ENCODE results near the gene SEMA3D. TPM values are rescaled to one million over a fixed set of nuclear protein-coding genes. Genes with fewer than 3 reads are reported as not detected.

SEMA3D gene
- total RNA-seq, 4 donors from 2014 or later: 1.4 to 1.6 (median 1.5) TPM; not detected in 1

GRCh38 chr7:85160223-85160622 lies 26.6 kb downstream of the SEMA3D start:
- no peak for DNase-seq
- intact Hi-C loops (cut with DNase I; ENCODE audit: low total_unique reads): no loop called here
- no peak overlapping the region for H3K27ac ChIP-seq
- no peak for TF ChIP-seq POLR2A (IDR thresholded peaks at IDR 0.05)
- TF ChIP-seq EP300 (IDR thresholded peaks at IDR 0.05; ENCODE audit: low read depth): no peak
- TF ChIP-seq CTCF (IDR thresholded peaks at IDR 0.05): no peak
- H3K27me3 ChIP-seq: no peaks in the 10 kb centered on the region
- in situ Hi-C loops (cut with MboI; ENCODE audit: low pct_ligation_motif_present in 1 of 4, low pct_unique_long_range_greater_than_20kb in 1 of 4, low sequenced_read_pairs in 3 of 4): no loop called here
- no peaks in the 10 kb centered on the region for H3K9me3 ChIP-seq
- no peaks in the 10 kb centered on the region for H3K36me3 ChIP-seq
- H3K4me3 ChIP-seq: no peak overlapping the region
- no peaks in the 10 kb centered on the region for H3K4me1 ChIP-seq
- WGBS, 2 donors (ENCODE audit: low coverage in 1 of 2): 56 to 57% methylated on average over 5 of the region's 5 CpGs

- Histone ChIP-seq H3K36me3 (no peaks in the 10 kb centered on the region), H3K4me3 (no peak overlapping the region), H3K4me1 (no peaks in the 10 kb centered on the region), H3K27ac (no peak overlapping the region), H3K9me3 (no peaks in the 10 kb centered on the region), H3K27me3 (no peaks in the 10 kb centered on the region)
- in situ Hi-C loops (cut with MboI; ENCODE audit: low pct_ligation_motif_present in 1 of 4, low pct_unique_long_range_greater_than_20kb in 1 of 4, low sequenced_read_pairs in 3 of 4) (no loop called here), intact Hi-C loops (cut with DNase I; ENCODE audit: low total_unique reads) (no loop called here)
- TF ChIP-seq EP300 (IDR thresholded peaks at IDR 0.05; ENCODE audit: low read depth): no peak
- TF ChIP-seq POLR2AphosphoS5 (IDR thresholded peaks at IDR 0.05): no peak
- TF ChIP-seq CTCF (IDR thresholded peaks at IDR 0.05): no peak
- no peak for TF ChIP-seq POLR2A (IDR thresholded peaks at IDR 0.05)
- 81% methylated on average over 1 of the region's 1 CpG; no CpG with 5 or more reads in 1 of the 2 donors for WGBS, 2 donors (ENCODE audit: low coverage in 1 of 2)
- no peak for DNase-seq
These were observed 27.9 kb downstream of the SEMA3D start for GRCh38 chr7:85159003-85159402.

GRCh38 chr7:85156661-85157208 lies 30.1 kb downstream of the SEMA3D start:
- Histone ChIP-seq H3K27me3 (no peaks in the 10 kb centered on the region), H3K4me1 (no peaks in the 10 kb centered on the region), H3K36me3 (no peaks in the 10 kb centered on the region), H3K4me3 (no peak overlapping the region), H3K9me3 (no peaks in the 10 kb centered on the region), H3K27ac (no peak overlapping the region)
- intact Hi-C loops (cut with DNase I; ENCODE audit: low total_unique reads): no loop called here
- TF ChIP-seq POLR2AphosphoS5 (IDR thresholded peaks at IDR 0.05): no peak
- TF ChIP-seq EP300 (IDR thresholded peaks at IDR 0.05; ENCODE audit: low read depth): no peak
- TF ChIP-seq POLR2A (IDR thresholded peaks at IDR 0.05): no peak
- TF ChIP-seq CTCF (IDR thresholded peaks at IDR 0.05): no peak
- in situ Hi-C loops (cut with MboI; ENCODE audit: low pct_ligation_motif_present in 1 of 4, low pct_unique_long_range_greater_than_20kb in 1 of 4, low sequenced_read_pairs in 3 of 4): no loop called here
- DNase-seq: no peak
- 14 to 29% methylated on average over 1 of the region's 1 CpG for WGBS, 2 donors (ENCODE audit: low coverage in 1 of 2)

- in situ Hi-C loops (cut with MboI; ENCODE audit: low pct_ligation_motif_present in 1 of 4, low pct_unique_long_range_greater_than_20kb in 1 of 4, low sequenced_read_pairs in 3 of 4): no loop called here
- Histone ChIP-seq H3K27ac (no peak overlapping the region), H3K27me3 (no peaks in the 10 kb centered on the region)
These were observed 32.4 kb downstream of the SEMA3D start for GRCh38 chr7:85154282-85154937.

More at GRCh38 chr7:85154282-85154937, 32.4 kb downstream of the SEMA3D start:
- no peaks in the 10 kb centered on the region for H3K4me1 ChIP-seq
- intact Hi-C loops (cut with DNase I; ENCODE audit: low total_unique reads): no loop called here
- no peak overlapping the region for H3K4me3 ChIP-seq
- DNase-seq: no peak
- H3K9me3 ChIP-seq: no peaks in the 10 kb centered on the region
- 46 to 61% methylated on average over 3 of the region's 3 CpGs for WGBS, 2 donors (ENCODE audit: low coverage in 1 of 2)
- no peak for TF ChIP-seq CTCF (IDR thresholded peaks at IDR 0.05)
- no peak for TF ChIP-seq EP300 (IDR thresholded peaks at IDR 0.05; ENCODE audit: low read depth)
- TF ChIP-seq POLR2A (IDR thresholded peaks at IDR 0.05): no peak
- TF ChIP-seq POLR2AphosphoS5 (IDR thresholded peaks at IDR 0.05): no peak
- H3K36me3 ChIP-seq: no peaks in the 10 kb centered on the region

Data from transverse colon (tissue), 4 donors.